ENCODE measurements around the gene ZNF320. TPM values are rescaled to one million over a fixed set of nuclear protein-coding genes. Genes with fewer than 3 reads are reported as not detected.
"Not testable (repeated sequence)": the region's sequence is repeated elsewhere in the genome, so short reads cannot be mapped to it uniquely, and the experiment has no call there.

The ZNF320 gene
- total RNA-seq, 1 experiment from 2014 or later, result 18.5 TPM

GRCh38 chr19:52917531-52917930, 20.1 kb upstream of the ZNF320 start:
- intact Hi-C loops (cut with micrococcal nuclease; ENCODE audit: unreplicated experiment), result no loop called here
- no peaks in the 10 kb centered on the region for H3K9me2 ChIP-seq (ENCODE audit: insufficient read depth)
- H3K27me3 ChIP-seq (ENCODE audit: insufficient read depth, low read depth), result no peaks in the 10 kb centered on the region
- no TSS peak for BruUV-seq (replicated peaks)
- peaks cover 12% of the 10 kb centered on the region for H3K36me3 ChIP-seq (ENCODE audit: low read depth)
- H3K4me3 ChIP-seq, result no peak overlapping the region
- no peak for DNase-seq
- H2AFZ ChIP-seq, result no peak overlapping the region
- H4K20me1 ChIP-seq (ENCODE audit: insufficient read depth), result no peaks in the 10 kb centered on the region
- no peaks in the 10 kb centered on the region for H3F3A ChIP-seq (ENCODE audit: insufficient read depth, low read depth)
- peaks cover 4% of the 10 kb centered on the region; the same call in 1 of the 2 replicates for H3K9me3 ChIP-seq (ENCODE audit: insufficient read depth, low read depth)
- H3K4me1 ChIP-seq (replicated peaks; ENCODE audit: insufficient read depth), result 0 out of 2 replicates have a peak, but pooled peaks cover 6% of the 10 kb centered on the region
- peaks cover 11% of the 10 kb centered on the region; the same call in 1 of the 2 replicates for H3K79me2 ChIP-seq (ENCODE audit: low read depth)
- ChIA-PET CTCF (no interaction called here), POLR2A (ENCODE audit: unreplicated experiment) (no interaction called here)
- TF ChIP-seq CTCF (conservative IDR thresholded peaks at IDR 0.05) (no peak), EZH2 (IDR thresholded peaks at IDR 0.05; ENCODE audit: low read depth) (no peak)
- H3K4me2 ChIP-seq, result no peak overlapping the region
- no peak overlapping the region for H3K27ac ChIP-seq

- Histone ChIP-seq H3K9me3 (ENCODE audit: insufficient read depth, low read depth) (peaks cover 32% of the 10 kb centered on the region), H3K36me3 (ENCODE audit: low read depth) (peaks cover 49% of the 10 kb centered on the region), H3K4me3 (no peak overlapping the region; the same call in 1 of the 2 replicates), H3F3A (ENCODE audit: insufficient read depth, low read depth) (no peaks in the 10 kb centered on the region), H3K4me2 (no peak overlapping the region), H2AFZ (no peak overlapping the region), H3K79me2 (ENCODE audit: low read depth) (no peaks in the 10 kb centered on the region), H3K9me2 (ENCODE audit: insufficient read depth) (no peaks in the 10 kb centered on the region), H3K4me1 (replicated peaks; ENCODE audit: insufficient read depth) (no peaks in the 10 kb centered on the region), H4K20me1 (ENCODE audit: insufficient read depth) (no peaks in the 10 kb centered on the region), H3K27me3 (ENCODE audit: insufficient read depth, low read depth) (no peaks in the 10 kb centered on the region), H3K27ac (no peak overlapping the region)
- ChIA-PET CTCF (no interaction called here), POLR2A (ENCODE audit: unreplicated experiment) (no interaction called here)
- no TSS peak for BruUV-seq (replicated peaks)
- intact Hi-C loops (cut with micrococcal nuclease; ENCODE audit: unreplicated experiment), result no loop called here
- no peak for TF ChIP-seq EZH2 (IDR thresholded peaks at IDR 0.05; ENCODE audit: low read depth)
- TF ChIP-seq CTCF (conservative IDR thresholded peaks at IDR 0.05), result no peak
- DNase-seq, result no peak
Observed at GRCh38 chr19:52910648-52911047, 13.2 kb upstream of the ZNF320 start.

- H3K4me1 ChIP-seq (replicated peaks; ENCODE audit: insufficient read depth); H3K9me2 ChIP-seq (ENCODE audit: insufficient read depth); H2AFZ ChIP-seq; H3K4me3 ChIP-seq; CTCF ChIA-PET; H3K27ac ChIP-seq; H3K27me3 ChIP-seq (ENCODE audit: insufficient read depth, low read depth); H3F3A ChIP-seq (ENCODE audit: insufficient read depth, low read depth); POLR2A ChIA-PET (ENCODE audit: unreplicated experiment); H4K20me1 ChIP-seq (ENCODE audit: insufficient read depth); DNase-seq; H3K79me2 ChIP-seq (ENCODE audit: low read depth); intact Hi-C loops (cut with micrococcal nuclease; ENCODE audit: unreplicated experiment); BruUV-seq (replicated peaks); H3K4me2 ChIP-seq: not testable (repeated sequence)
- Histone ChIP-seq H3K36me3 (ENCODE audit: low read depth) (peaks cover 34% of the 10 kb centered on the region), H3K9me3 (ENCODE audit: insufficient read depth, low read depth) (peaks cover 51% of the 10 kb centered on the region)
Observed at GRCh38 chr19:52904052-52904780, 6.8 kb upstream of the ZNF320 start.
